HCT116 (cell line): ENCODE data around the gene PPTC7. TPM values are rescaled to one million over a fixed set of nuclear protein-coding genes. Genes with fewer than 3 reads are reported as not detected.

ENCODE experiments used
- ATAC-seq: fragments of 200-7000 bp; cut with Tn5 transposase; 2 replicates; pipeline ENCODE4 v1.9.1; 2020; ENCODE audit warnings: mild to moderate bottlenecking, moderate library complexity
- BruUV-seq: library from RNA; stranded (reverse); fragments of 400-500 nt; replicated peaks from 2 replicates; lab custom pipeline; 2021; lab: Mats Ljungman, UMichigan
- CTCF ChIA-PET: fragments of 300-600 bp; sonication (Branson Sonifier 250); formaldehyde crosslinking; loops from one replicate; lab custom pipeline; 2021; ENCODE audit warnings: antibody characterized with exemption; lab: Charles Lee
- POLR2A ChIA-PET: fragments of 300-600, 350-600 bp; sonication (Branson Sonifier 250); formaldehyde crosslinking; loops from one replicate; lab custom pipeline; 2021; ENCODE audit warnings: antibody characterized with exemption; lab: Charles Lee
- RAD21 ChIA-PET, 2 experiments: fragments of 300-600 bp; sonication (Branson Sonifier 250); formaldehyde crosslinking; loops; one replicate each; lab custom pipeline; 2023; ENCODE audit warnings: low total read pairs in 2 of 2; ENCODE audit not compliant: uncharacterized antibody in 2 of 2, unreplicated experiment in 2 of 2, low non-redundant PET in 1 of 2; lab: Charles Lee
- DNase-seq: peaks from one replicate; pipeline ENCODE4 v3.0.0-alpha.2; 2010; ENCODE audit warnings: low read depth, low spot score
- H2AFZ ChIP-seq: fragments of 200-600 bp; shearing (Covaris generic), sonication (generic); 2 replicates; pipeline ENCODE4 v1.6.1; 2017; ENCODE audit warnings: low read depth, mixed run types, mixed read lengths, antibody characterized with exemption, low read length; ENCODE audit not compliant: poor library complexity, severe bottlenecking
- H3K27ac ChIP-seq: 2 replicates; pipeline ENCODE4 v1.5.1; 2012; ENCODE audit warnings: low read depth, low read length
- H3K27me3 ChIP-seq: fragments of 200-600 bp; sonication (generic); 2 replicates; pipeline ENCODE4 v1.6.1; 2016; ENCODE audit warnings: mixed run types, low read length, mixed read lengths; ENCODE audit not compliant: insufficient read depth
- H3K36me3 ChIP-seq, 2 experiments: fragments of 200-500 bp in 1 of 2; fragments of 200-600 bp in 1 of 2; sonication (Bioruptor generic) in 1 of 2; sonication (generic) in 1 of 2; 2 replicates each; pipeline versions ENCODE4 v1.5.1 to v1.6.1; 2014 to 2016; ENCODE audit warnings: low read length in 2 of 2, inconsistent platforms in 1 of 2, mixed read lengths in 1 of 2, mixed run types in 1 of 2; ENCODE audit not compliant: insufficient read depth in 2 of 2, control insufficient read depth in 1 of 2
- H3K4me1 ChIP-seq, 2 experiments: fragments of 200-600 bp in 1 of 2; sonication (generic) in 1 of 2; 2 replicates each; pipeline versions ENCODE4 v1.5.1 to v1.6.1; 2012 to 2017; ENCODE audit warnings: low read length in 2 of 2, inconsistent platforms in 1 of 2, mild to moderate bottlenecking in 1 of 2, mixed read lengths in 1 of 2, mixed run types in 1 of 2, moderate library complexity in 1 of 2; ENCODE audit not compliant: insufficient read depth in 2 of 2, control insufficient read depth in 1 of 2
- H3K4me2 ChIP-seq: fragments of 200-600 bp; sonication (generic); 2 replicates; pipeline ENCODE4 v1.6.1; 2017; ENCODE audit warnings: mixed run types, low read length, mixed read lengths
- H3K4me3 ChIP-seq, 2 experiments: fragments of 200-600 bp in 1 of 2; sonication (generic) in 1 of 2; replicated peaks in 1 of 2; 2 replicates each; pipeline ENCODE4 v1.5.1; 2011 to 2016; ENCODE audit warnings: low read length in 2 of 2, control low read depth in 1 of 2, low read depth in 1 of 2, mild to moderate bottlenecking in 1 of 2, mixed read lengths in 1 of 2, mixed run types in 1 of 2
- H3K79me2 ChIP-seq: fragments of 200-600 bp; sonication (generic); 2 replicates; pipeline ENCODE4 v1.6.1; 2017; ENCODE audit warnings: mild to moderate bottlenecking, mixed run types, low read length, moderate library complexity, mixed read lengths; ENCODE audit not compliant: insufficient read depth
- H3K9ac ChIP-seq: fragments of 200-600 bp; sonication (generic); 2 replicates; pipeline ENCODE4 v1.6.1; 2016; ENCODE audit warnings: low read length, mixed read lengths
- H3K9me2 ChIP-seq: fragments of 200-600 bp; sonication (generic), shearing (Covaris generic); 2 replicates; pipeline ENCODE4 v1.6.1; 2017; ENCODE audit warnings: mixed run types, mild to moderate bottlenecking, moderate library complexity; ENCODE audit not compliant: insufficient read depth
- H3K9me3 ChIP-seq, 2 experiments: fragments of 200-500 bp in 1 of 2; fragments of 200-600 bp in 1 of 2; sonication (Bioruptor generic) in 1 of 2; sonication (generic) in 1 of 2; 2 replicates each; pipeline ENCODE4 v1.6.1; 2014 to 2017; ENCODE audit warnings: low read length in 2 of 2, mixed read lengths in 2 of 2, inconsistent platforms in 1 of 2, low read depth in 1 of 2, mild to moderate bottlenecking in 1 of 2, mixed run types in 1 of 2, moderate library complexity in 1 of 2; ENCODE audit not compliant: control insufficient read depth in 1 of 2, insufficient read depth in 1 of 2
- H4K20me1 ChIP-seq: fragments of 200-600 bp; sonication (generic), shearing (Covaris generic); 2 replicates; pipeline ENCODE4 v1.6.1; 2017; ENCODE audit warnings: mixed run types, mild to moderate bottlenecking, moderate library complexity; ENCODE audit not compliant: insufficient read depth
- CBX3 ChIP-seq: IDR thresholded peaks from 2 replicates; pipeline ENCODE4 v1.6.1; 2012; ENCODE audit warnings: low read depth
- CEBPB ChIP-seq: IDR thresholded peaks from 2 replicates; pipeline ENCODE4 v1.6.1; 2012; ENCODE audit warnings: low read depth
- CTCF ChIP-seq, 3 experiments: fragments of 200-600 bp in 1 of 3; sonication (generic) in 1 of 3; IDR thresholded peaks in 2 of 3; conservative IDR thresholded peaks in 1 of 3; 2 replicates each; pipeline ENCODE4 v1.5.1; 2012 to 2017; ENCODE audit warnings: low read depth in 2 of 3, low read length in 2 of 3, antibody characterized with exemption in 1 of 3, borderline replicate concordance in 1 of 3, control low read depth in 1 of 3, mild to moderate bottlenecking in 1 of 3, mixed read lengths in 1 of 3, mixed run types in 1 of 3, moderate library complexity in 1 of 3; ENCODE audit not compliant: insufficient read depth in 1 of 3
- EGR1 ChIP-seq: IDR thresholded peaks from 2 replicates; pipeline ENCODE4 v1.6.1; 2012; ENCODE audit warnings: low read depth
- ELF1 ChIP-seq: IDR thresholded peaks from 2 replicates; pipeline ENCODE4 v1.6.1; 2012; ENCODE audit warnings: low read depth, borderline replicate concordance
- EZH2 ChIP-seq: fragments of 200-600 bp; sonication (generic); IDR thresholded peaks from 2 replicates; pipeline ENCODE4 v1.6.1; 2017; ENCODE audit warnings: antibody characterized with exemption, mixed run types
- EZH2phosphoT487 ChIP-seq: fragments of 200-600 bp; IDR thresholded peaks from 2 replicates; pipeline ENCODE4 v1.6.1; 2018; ENCODE audit warnings: antibody characterized with exemption, borderline replicate concordance
- FOSL1 ChIP-seq: IDR thresholded peaks from 2 replicates; pipeline ENCODE4 v1.6.1; 2012; ENCODE audit warnings: low read depth
- MAX ChIP-seq: IDR thresholded peaks from 2 replicates; pipeline ENCODE4 v1.6.1; 2012
- POLR2A ChIP-seq: IDR thresholded peaks from 2 replicates; pipeline ENCODE4 v1.7.0; 2011; ENCODE audit warnings: borderline replicate concordance; ENCODE audit not compliant: insufficient read depth, insufficient read length; ENCODE audit errors: extremely low read depth
- RAD21 ChIP-seq: IDR thresholded peaks from 2 replicates; pipeline ENCODE4 v1.6.1; 2012; ENCODE audit warnings: low read depth, mild to moderate bottlenecking
- REST ChIP-seq: IDR thresholded peaks from 2 replicates; pipeline ENCODE4 v1.6.1; 2012; ENCODE audit warnings: low read depth
- SIN3A ChIP-seq: IDR thresholded peaks from 2 replicates; pipeline ENCODE4 v1.6.1; 2012; ENCODE audit warnings: low read depth
- SRF ChIP-seq: IDR thresholded peaks from 2 replicates; pipeline ENCODE4 v1.6.1; 2012; ENCODE audit warnings: low read depth
- ZBTB33 ChIP-seq: IDR thresholded peaks from 2 replicates; pipeline ENCODE4 v1.6.1; 2011; ENCODE audit warnings: mild to moderate bottlenecking, low read length, moderate library complexity; ENCODE audit not compliant: insufficient replicate concordance; ENCODE audit errors: extremely low read depth
- ZFX ChIP-seq: fragments of 450-650 bp; IDR thresholded peaks from 2 replicates; pipeline ENCODE4 v1.6.1; 2017
- ZNF274 ChIP-seq: fragments of 200-500 bp; sonication (Bioruptor generic); IDR thresholded peaks from 2 replicates; pipeline ENCODE4 v1.6.1; 2014; ENCODE audit warnings: mild to moderate bottlenecking, low read depth, low read length, inconsistent platforms
- intact Hi-C: fragments of 100-400 bp; cut with micrococcal nuclease; formaldehyde crosslinking; loops from 2 replicates; pipeline ENCODE4 v1.10.0; 2022
- total RNA-seq: library from RNA; stranded (reverse); gene quantifications from one replicate; pipeline ENCODE4 v1.2.1, GENCODE V29; 2021; ENCODE audit not compliant: unreplicated experiment

PPTC7 gene
- total RNA-seq, 1 experiment from 2014 or later = 25.2 TPM

GRCh38 chr12:110546339-110546738 lies 36.8 kb downstream of the PPTC7 start (continued):
- TF ChIP-seq RAD21 = no peak
- no peak for TF ChIP-seq ZFX
- no peak for TF ChIP-seq ZBTB33

GRCh38 chr12:110545812-110546211 lies 37.3 kb downstream of the PPTC7 start:
- no peaks in the 10 kb centered on the region; a peak in 1 of 4 replicates for H3K36me3 ChIP-seq
- no peak overlapping the region for H3K4me3 ChIP-seq
- no peak for DNase-seq
- H3K27ac ChIP-seq = no peak overlapping the region
- no peak overlapping the region for H3K4me2 ChIP-seq
- no peaks in the 10 kb centered on the region for H4K20me1 ChIP-seq
- ATAC-seq = no peak
- H3K27me3 ChIP-seq = no peaks in the 10 kb centered on the region
- H3K79me2 ChIP-seq = peaks cover 68% of the 10 kb centered on the region
- ChIA-PET CTCF (no interaction called here), POLR2A (no interaction called here), RAD21 (no interaction called here)
- no peaks in the 10 kb centered on the region for H3K9me2 ChIP-seq
- H3K9ac ChIP-seq = no peak overlapping the region
- BruUV-seq = no TSS peak
- intact Hi-C loops = no loop called here
- peaks cover 0 to 6% of the 10 kb centered on the region in 2 experiments; a peak in 1 of 4 replicates for H3K4me1 ChIP-seq
- H3K9me3 ChIP-seq = no peaks in the 10 kb centered on the region
- no peak overlapping the region for H2AFZ ChIP-seq
- TF ChIP-seq REST (no peak), SRF (no peak), RAD21 (no peak), POLR2A (no peak), ZFX (no peak), CBX3 (no peak), EZH2 (no peak), SIN3A (no peak), MAX (no peak), CTCF (IDR thresholded peaks at IDR 0.05 in 2 of 3, conservative IDR thresholded peaks at IDR 0.05 in 1 of 3; ENCODE audit: borderline replicate concordance in 1 of 3, insufficient read depth in 1 of 3, low read depth in 2 of 3, low read length in 2 of 3) (no peak), ELF1 (no peak), EGR1 (no peak), EZH2phosphoT487 (no peak), ZBTB33 (no peak), ZNF274 (no peak), FOSL1 (no peak), CEBPB (no peak)
